ENCODE results near the gene PRSS35. TPM values are rescaled to one million over a fixed set of nuclear protein-coding genes. Genes with fewer than 3 reads are reported as not detected.

PRSS35 gene, protein sequence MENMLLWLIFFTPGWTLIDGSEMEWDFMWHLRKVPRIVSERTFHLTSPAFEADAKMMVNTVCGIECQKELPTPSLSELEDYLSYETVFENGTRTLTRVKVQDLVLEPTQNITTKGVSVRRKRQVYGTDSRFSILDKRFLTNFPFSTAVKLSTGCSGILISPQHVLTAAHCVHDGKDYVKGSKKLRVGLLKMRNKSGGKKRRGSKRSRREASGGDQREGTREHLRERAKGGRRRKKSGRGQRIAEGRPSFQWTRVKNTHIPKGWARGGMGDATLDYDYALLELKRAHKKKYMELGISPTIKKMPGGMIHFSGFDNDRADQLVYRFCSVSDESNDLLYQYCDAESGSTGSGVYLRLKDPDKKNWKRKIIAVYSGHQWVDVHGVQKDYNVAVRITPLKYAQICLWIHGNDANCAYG
- total RNA-seq (2022): 72.0 and 85.0 TPM in 2 replicates
- percentile 93 among the genes with signal in this experiment for Bru-seq, nascent RNA
- percentile 94 among the genes with signal in this experiment for BruChase-seq, experiment 1, labeled RNA remaining after a 2-hour chase
- percentile 98 among the genes with signal in this experiment for BruChase-seq, experiment 2, labeled RNA remaining after a 6-hour chase
- long read RNA-seq, transcript PRSS35-201 (2 exons, 2,440 nt): major isoform, 229 of 287 reads
- long read RNA-seq, partial matches to known transcripts: 11 of 287 reads
- long read RNA-seq, other reads (novel, unspliced or antisense): 47 of 287 reads

- Mint-ChIP-seq H3K9me3 (ENCODE audit: unreplicated experiment) (no peaks in the 10 kb centered on the region), H3K27me3 (ENCODE audit: insufficient read depth, unreplicated experiment) (no peaks in the 10 kb centered on the region), H3K4me3 (ENCODE audit: unreplicated experiment) (peak within 1 kb of the TSS; percentile 84), H3K27ac (ENCODE audit: unreplicated experiment) (peak within 1 kb of the TSS; percentile 90), H3K36me3 (ENCODE audit: insufficient read depth, unreplicated experiment) (peaks cover 29% of the 10 kb centered on the region), H3K4me1 (ENCODE audit: low read depth, unreplicated experiment) (peaks cover 26% of the 10 kb centered on the region)
- Histone ChIP-seq H3K4me1 (peaks cover 19% of the 10 kb centered on the region), H3K27me3 (replicated peaks; ENCODE audit: control insufficient read depth, insufficient read depth, low read length) (no peaks in the 10 kb centered on the region), H3K36me3 (ENCODE audit: control insufficient read depth, insufficient read depth, low read length) (no peaks in the 10 kb centered on the region), H3K9me3 (no peaks in the 10 kb centered on the region), H3K4me3 (ENCODE audit: low read depth, low read length) (peak within 1 kb of the TSS; percentile 43)
- POLR2A ChIA-PET: interaction anchor here (0.5 to 1.8 kb wide), 10 partner anchors 36 to 447 kb away, joined by 3 to 10 read pairs (median 5); partner anchors contain the start of gene UBE3D
- intact Hi-C loops (cut with micrococcal nuclease; ENCODE audit: unreplicated experiment): loop anchor here (1.0 to 10.0 kb wide), 6 partner anchors 50 to 317 kb away; partner anchors contain the start of genes PGM3 and RWDD2A
- CTCF ChIA-PET: interaction anchor here (0.6 to 4.8 kb wide), 15 partner anchors 17 to 1279 kb away, joined by 3 to 61 read pairs (median 5); partner anchors contain the start of gene DOP1A
- TF ChIP-seq, protein P1, sequence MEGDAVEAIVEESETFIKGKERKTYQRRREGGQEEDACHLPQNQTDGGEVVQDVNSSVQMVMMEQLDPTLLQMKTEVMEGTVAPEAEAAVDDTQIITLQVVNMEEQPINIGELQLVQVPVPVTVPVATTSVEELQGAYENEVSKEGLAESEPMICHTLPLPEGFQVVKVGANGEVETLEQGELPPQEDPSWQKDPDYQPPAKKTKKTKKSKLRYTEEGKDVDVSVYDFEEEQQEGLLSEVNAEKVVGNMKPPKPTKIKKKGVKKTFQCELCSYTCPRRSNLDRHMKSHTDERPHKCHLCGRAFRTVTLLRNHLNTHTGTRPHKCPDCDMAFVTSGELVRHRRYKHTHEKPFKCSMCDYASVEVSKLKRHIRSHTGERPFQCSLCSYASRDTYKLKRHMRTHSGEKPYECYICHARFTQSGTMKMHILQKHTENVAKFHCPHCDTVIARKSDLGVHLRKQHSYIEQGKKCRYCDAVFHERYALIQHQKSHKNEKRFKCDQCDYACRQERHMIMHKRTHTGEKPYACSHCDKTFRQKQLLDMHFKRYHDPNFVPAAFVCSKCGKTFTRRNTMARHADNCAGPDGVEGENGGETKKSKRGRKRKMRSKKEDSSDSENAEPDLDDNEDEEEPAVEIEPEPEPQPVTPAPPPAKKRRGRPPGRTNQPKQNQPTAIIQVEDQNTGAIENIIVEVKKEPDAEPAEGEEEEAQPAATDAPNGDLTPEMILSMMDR (IDR thresholded peaks at IDR 0.05; ENCODE audit: insufficient read depth in 1 of 2, low read depth in 1 of 2, low read length in 1 of 2, severe bottlenecking in 1 of 2, unreplicated experiment in 1 of 2): peak; percentile 87 to 97
- TSS peak; percentile 57 for BruUV-seq (replicated peaks)
- DNase-seq: peak; percentile 87 to 88
Observed at GRCh38 chr6:83511901-83512681, at the start of gene PRSS35. Gene PRSS35 (plus strand): TSS chr6:83512534. CDS start chr6:83523442, 10,908 bp downstream.

DNA sequence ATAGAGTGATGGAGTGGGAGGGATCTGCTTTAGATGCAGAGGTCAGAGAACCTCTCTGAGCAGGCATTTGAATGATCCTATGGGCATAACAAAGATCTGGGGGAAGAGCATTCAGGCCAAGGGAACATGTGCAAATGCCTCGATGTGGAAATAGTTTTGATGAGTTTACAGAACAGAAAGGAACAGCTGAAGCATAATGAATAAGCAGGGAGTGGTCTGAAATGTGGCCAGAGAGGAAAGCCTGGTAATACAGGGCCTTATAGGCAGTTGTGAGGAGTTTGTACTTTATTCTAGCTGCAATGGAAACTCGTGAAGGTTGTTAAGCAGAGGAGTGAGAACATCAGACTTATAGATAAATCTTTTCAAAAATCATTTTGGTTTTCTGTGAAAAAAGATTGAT lies 48.4 kb upstream of the PRSS35 start:
- peaks cover 48% of the 10 kb centered on the region for H3K4me1 Mint-ChIP-seq (ENCODE audit: low read depth, unreplicated experiment)

More for the DNA sequence above, 48.4 kb upstream of the PRSS35 start:
- ChIA-PET POLR2A (interaction anchor here (1.5 kb wide), 1 partner anchor 49 kb away, joined by 8 read pairs; the partner anchor contains the start of gene PRSS35), CTCF (interaction anchor here (4.0 kb wide), 1 partner anchor 49 kb away, joined by 24 read pairs; the partner anchor contains the start of gene PRSS35)
- no peak overlapping the region for H3K4me3 ChIP-seq (ENCODE audit: low read depth, low read length)
- Mint-ChIP-seq H3K4me3 (ENCODE audit: unreplicated experiment) (peak overlapping the region; percentile 20), H3K9me3 (ENCODE audit: unreplicated experiment) (peaks cover 10% of the 10 kb centered on the region), H3K27ac (ENCODE audit: unreplicated experiment) (peak overlapping the region; percentile 89), H3K36me3 (ENCODE audit: insufficient read depth, unreplicated experiment) (peaks cover 13% of the 10 kb centered on the region), H3K27me3 (ENCODE audit: insufficient read depth, unreplicated experiment) (no peaks in the 10 kb centered on the region)
- TF ChIP-seq, protein P1 (IDR thresholded peaks at IDR 0.05; ENCODE audit: insufficient read depth in 1 of 2, low read depth in 1 of 2, low read length in 1 of 2, severe bottlenecking in 1 of 2, unreplicated experiment in 1 of 2): no peak
- BruUV-seq (replicated peaks): no TSS peak
- intact Hi-C loops (cut with micrococcal nuclease; ENCODE audit: unreplicated experiment): loop anchor here (2.0 kb wide), 2 partner anchors 25 to 395 kb away; no protein-coding TSS in a partner anchor
- DNase-seq: peak in 1 of 2 experiments; percentile 16
- H3K9me3 ChIP-seq: peaks cover 10% of the 10 kb centered on the region; the same call in 1 of the 2 replicates
- H3K27me3 ChIP-seq (replicated peaks; ENCODE audit: control insufficient read depth, insufficient read depth, low read length): no peaks in the 10 kb centered on the region
- 0 out of 2 replicates have a peak, but pooled peaks cover 2% of the 10 kb centered on the region for H3K36me3 ChIP-seq (ENCODE audit: control insufficient read depth, insufficient read depth, low read length)
- peaks cover 53% of the 10 kb centered on the region for H3K4me1 ChIP-seq

Data from Caco-2 (cell line).